SKM-1 treated with dmso at 0.1 percent for 144 hours (cell line): Measurements from ENCODE around the gene C1RL.

Experiments
- DNase-seq: peaks from one replicate; lab custom pipeline; 2025; ENCODE audit not compliant: unreplicated experiment; lab: John Stamatoyannopoulos, UW

Gene C1RL

DNA sequence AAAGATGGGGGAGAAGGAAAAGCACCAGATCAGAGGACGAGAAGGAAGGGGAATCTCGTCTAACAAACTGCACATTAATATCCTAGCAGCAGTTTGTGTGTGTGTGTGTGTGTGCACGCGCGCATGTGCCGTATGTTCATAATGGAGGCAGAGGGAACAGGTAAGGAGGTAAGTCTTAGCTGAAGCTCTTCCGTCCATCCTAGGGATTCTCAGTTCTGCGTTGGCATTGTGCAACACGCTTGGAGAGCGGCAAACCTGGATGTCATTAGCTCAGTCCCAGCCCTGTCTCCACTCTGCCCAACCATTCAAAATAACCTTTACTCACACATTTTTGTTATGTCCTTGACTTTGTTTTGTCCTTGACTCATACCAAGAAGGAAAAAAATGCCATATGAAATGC lies 15.1 kb downstream of the C1RL start:
- no peak for DNase-seq

DNA sequence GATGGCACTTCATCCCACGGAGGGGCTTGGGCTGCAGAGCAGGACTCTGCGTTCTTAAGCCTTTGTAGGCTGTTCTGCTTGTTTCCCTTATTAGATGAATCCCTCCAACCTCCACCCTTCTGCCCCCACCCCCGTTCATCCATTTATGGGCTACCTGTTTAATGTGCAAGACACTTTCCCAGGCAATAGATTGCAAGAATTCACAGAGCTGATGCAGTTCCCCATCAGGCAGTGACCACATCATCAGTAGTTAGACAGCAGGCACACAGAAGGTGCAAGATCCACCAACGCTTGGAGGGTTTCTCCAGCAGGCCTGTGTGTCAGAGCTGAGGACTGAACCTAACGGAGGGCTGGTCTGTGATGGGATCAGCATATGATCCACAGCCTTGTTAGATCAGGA lies 15.5 kb downstream of the C1RL start:
- DNase-seq: no peak

DNA sequence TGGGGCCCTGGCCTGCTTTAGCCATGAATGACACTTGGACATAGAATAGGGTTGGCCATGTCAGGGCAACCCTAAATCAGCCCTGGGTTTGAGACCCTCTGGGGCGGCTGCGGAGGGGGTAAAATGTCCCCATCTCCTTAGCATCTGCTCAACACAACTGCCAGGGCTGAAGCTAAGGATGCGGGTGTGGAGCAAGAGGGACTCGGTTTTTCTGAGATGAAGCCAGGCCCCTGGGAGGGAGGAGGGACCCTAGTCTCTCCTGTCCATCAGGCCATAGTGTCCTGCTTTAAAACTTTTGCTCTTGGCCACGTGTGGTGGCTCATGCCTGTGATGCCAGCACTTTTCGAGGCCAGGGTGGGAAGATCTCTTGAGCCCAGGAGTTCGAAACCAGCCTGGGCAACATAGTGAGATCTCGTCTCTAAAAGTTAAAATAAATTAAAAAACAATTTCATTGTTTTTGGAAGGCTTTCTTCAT lies 16.0 kb downstream of the C1RL start:
- no peak for DNase-seq

DNA sequence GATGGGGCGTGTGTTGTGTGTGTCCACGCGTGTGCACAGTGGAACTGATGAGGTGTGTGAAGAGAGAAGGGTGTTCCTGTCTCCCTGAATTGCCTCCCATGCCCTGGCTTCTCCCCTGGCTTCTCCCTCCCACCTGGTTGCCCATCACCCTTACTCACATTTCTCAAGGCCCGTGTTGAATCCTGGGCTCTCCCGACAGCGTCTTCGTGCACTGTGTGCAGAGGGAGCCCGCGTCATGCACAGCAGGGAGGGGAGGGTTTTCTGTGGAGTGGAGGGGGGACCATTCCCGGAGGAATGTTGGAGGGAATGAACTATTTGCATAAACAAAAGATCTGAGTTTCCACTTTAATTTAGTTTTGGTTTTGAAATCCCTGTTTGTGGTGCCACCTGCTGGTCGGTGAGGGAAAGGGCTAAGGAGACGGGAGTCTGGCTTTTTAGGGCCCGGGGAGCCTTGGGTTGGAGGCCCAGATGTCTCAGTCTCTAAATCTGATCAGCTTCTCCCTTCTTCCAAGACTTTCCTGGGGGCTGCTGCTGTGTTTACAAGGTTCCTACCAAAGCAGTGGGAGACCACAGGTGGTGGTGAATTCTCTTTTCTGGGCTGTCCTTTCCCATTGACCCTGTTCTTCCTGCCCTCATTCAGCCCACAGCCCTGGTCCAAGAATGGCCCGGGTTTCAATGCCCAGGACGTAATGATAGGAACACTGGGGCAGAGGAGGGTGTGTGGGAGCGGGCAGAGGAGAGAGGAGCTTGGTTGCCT lies 16.6 kb downstream of the C1RL start, which contains the start of gene C1R:
C1R (minus strand) TSS at position 217 of the 757 bp plus-strand sequence; CDS start at position 160, 57 bp downstream.
- DNase-seq: no peak

DNA sequence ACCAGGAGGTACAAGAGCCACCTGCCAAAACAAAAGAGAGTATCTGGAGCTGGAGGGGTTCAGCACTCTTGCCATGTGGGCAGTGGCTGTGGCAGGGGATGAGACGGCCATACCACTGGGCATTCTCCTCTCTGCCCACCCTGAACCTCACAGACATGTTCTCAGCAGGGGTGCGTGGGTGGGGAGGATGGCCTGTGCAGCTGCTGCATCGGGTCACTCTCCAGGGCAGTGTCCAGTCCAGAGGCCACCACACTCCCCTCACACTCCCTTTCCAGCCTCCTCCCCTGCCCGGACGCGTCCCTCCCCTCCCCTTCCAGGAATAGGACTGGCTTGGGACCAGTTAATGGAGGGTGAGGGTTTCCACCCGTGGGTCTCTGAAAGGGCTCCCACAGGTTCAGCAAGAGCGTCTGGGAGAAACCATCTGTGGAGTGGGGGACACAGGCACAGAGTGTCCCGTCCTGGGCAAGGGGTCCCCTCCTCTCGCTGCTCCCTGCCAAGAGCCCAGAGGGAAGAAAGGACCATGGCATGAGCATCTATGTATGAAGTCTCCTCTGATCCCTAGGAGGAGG lies 17.3 kb downstream of the C1RL start:
- no peak for DNase-seq

DNA sequence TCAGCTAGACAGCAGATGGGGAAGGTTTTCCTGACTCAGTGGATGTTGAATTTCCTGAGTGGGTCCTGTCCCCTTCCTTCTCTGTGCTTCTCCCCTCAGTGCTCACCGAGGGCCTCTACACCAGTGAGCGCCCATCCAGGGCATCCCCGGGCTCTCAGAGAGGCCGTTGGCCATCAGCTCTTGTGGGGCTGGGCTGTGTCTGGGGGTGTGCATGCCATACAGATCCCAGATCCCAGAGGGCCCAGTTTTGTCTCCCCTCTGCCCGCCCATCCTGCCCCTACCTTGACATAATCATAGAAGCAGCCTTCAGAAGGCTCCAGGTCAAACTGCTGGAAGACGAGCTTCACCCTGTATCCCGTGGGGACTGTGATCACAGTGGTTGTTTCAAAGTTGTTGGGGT lies 17.8 kb downstream of the C1RL start:
- no peak for DNase-seq

DNA sequence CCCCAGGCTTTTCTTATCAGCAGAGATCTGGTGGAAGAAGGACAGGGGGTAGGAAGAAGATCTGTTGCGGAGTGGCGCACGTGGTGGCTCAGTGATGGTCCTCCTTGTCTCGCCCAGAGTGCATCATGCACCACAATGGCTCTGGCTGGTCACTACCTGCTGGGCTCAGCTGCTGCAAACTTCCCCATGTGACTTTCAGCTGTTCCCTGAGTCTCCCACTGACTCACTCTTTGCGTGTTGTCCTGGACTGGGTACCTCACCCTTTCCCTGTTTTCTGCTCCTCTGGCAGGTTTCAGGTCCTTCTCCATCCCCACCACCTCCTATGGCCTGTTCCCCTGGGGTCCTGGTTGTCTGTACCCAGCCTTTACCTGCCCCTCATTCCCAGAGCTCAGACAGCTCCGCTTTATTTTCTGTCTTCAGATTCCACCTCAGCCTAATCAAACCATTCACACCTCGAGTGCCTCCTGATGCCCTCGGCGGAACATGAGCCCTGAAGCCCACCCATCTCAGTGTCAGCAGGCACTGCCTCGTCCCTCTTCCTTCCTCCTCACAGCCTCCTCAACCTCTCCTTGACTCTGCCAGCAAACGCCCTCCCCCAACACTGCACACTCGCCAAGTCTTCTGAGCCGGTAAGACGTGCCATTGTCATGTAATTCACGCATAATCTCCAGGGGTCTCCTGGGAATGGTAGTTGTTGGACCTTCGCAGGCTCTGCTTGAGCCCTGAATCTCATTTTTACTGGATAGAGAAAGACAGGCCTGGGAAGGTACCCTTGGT lies 18.6 kb downstream of the C1RL start:
- no peak for DNase-seq

DNA sequence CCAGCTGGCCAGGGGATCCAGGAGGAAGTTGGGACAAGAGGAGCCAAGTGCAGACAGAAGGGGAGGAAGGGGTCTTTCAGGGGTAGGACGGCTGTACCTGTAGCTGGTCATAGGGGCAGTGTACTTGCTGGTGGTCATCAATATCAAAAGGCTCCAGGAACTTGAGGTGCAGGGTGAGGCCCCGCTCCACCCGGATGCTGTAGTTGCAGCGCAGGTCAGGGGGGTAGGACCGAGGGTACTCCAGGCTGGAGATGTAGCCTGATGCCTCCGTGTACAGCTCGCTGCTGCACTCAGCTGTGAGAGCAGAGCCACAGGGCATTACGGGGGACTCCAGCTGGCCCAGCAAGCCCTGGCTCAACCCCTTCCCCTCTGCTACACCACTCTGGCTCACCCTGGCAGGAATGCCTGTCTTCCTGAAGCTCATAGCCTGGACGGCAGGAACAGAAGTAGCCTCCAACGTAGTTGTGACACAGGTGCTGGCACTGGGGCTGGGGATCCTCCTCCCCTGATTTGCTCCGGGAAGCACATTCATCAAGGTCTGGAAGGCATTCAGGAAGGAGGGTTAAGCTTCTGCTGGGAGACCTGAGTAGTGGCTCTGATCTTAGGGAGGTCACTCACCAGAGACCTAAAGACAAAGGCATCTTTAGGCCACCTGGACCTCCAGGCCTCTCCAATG lies 19.7 kb downstream of the C1RL start:
- DNase-seq: no peak

DNA sequence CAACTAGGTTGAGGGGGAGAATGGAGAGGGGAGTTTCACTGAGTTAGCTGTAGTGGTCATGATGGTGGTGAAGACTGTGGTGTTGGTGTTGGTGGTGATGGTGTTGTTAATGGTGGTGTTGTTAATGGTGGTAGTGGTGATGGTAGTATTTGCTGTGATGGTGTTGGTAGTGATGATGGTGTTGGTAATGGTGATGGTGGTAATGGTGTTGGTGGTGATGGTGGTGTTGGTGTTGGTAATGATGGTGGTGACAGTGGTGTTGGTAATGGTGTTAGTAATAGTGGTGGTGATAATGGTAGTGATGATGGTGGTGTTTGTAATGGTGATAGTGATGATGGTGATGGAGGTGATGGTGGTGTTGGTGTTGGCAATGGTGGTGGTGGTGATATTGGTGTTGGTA lies 25.9 kb downstream of the C1RL start:
- DNase-seq: no peak

DNA sequence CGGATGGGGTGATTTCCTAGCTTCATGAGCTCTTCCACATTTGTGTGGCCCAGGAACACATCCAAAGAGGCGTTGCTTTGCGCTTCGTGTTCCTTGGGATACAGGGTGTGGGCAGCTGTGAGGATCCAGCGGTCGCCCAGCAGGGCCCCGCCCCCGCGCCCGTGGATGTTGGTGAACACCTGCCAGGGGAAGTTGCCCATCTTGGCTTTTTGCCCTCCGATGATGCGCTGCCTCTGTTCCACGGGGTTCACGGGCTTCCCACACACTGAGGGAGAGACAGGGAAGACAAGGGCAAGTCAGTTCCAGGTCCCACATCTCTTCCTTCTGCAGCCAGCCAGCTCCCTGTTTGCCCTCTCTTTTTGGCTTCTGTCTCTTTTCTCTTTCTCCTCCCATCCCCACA lies 28.0 kb downstream of the C1RL start:
- no peak for DNase-seq

DNA sequence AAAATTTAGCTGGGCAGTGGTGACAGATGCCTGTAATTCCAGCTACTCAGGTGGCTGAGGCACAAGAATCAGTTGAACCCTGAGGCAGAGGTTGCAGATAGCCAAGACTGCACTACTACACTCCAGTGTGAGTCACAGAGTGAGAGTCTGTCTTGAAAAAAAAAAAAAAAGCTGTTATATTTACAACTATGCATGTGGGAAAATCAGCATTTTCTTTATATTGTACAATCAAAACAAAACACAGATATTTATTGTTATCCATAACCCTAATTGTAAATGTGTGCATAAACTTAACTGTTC lies 29.2 kb downstream of the C1RL start:
- DNase-seq: no peak

DNA sequence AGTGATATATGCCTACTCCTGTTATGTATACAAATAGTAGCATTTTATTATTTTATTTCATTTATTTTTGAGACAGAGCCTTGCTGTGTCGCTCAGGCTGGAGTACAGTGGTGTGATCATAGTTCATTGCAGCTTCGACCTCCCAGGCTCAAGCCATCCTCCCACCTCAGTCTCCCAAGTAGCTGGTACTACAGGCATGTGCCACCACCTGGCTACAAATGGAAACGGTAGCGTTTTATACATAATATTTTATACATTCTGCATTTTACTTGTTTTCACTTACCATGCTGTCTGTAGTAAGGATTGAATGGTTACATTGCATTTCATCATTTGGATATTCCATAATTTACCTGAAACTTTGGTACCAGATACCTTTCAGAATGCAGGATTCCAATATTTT lies 30.9 kb downstream of the C1RL start:
- DNase-seq: no peak

DNA sequence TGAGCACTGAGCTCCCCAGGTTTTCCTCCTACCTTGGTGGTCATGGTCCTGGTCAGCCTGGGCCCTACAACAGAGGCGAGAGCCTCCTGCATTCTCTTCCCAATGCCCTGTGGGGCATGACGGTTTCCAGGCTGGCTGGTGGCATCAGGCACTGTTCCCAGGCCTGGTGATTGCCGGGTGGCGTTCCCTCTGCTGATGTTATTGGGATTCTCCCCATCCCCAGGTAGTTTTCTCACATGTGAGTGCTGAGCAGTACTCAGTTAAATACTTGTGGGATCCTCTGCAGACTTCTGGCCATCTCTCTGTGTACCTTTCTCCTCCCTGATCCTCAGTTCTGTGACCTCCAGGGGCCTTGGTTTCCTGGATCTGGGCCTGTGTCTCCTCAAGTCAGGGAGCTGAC lies 32.5 kb downstream of the C1RL start:
- no peak for DNase-seq

DNA sequence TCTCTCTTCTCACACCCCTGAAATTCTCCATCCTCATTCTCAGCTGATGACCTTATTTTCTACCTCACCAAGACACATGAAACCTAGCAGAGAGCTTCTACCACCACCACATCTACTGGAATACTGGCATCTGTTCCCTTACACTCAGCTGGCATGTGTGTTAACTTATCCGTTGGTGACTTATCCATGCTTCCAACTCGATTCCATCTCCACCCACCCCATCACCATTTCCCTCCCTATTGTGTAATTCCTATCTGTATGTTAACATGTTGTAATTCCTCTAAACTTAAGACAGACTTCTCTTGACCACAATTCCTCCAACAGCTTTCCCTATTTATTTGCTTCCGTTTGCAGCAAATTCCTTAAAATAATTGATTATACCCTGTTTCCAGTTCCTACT lies 33.1 kb downstream of the C1RL start:
- no peak for DNase-seq

DNA sequence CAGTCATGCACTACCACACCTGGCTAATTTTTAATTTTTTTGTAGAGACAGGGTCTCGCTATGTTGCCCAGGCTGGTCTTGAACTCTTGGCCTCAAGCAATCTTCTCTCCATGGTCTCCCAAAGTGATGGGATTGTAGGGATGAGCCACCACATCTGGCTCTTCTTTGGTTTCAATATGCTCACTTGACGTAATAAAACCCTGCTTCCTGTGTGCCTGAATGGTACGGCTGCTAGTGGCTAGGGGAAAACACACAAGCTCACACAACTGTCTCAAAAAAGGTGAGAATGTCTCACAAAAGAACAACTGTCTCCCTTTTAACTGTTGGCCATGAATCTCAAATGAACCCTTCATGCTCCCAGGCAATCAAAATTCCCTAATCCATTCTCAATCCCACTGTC lies 33.5 kb downstream of the C1RL start:
- DNase-seq: no peak

DNA sequence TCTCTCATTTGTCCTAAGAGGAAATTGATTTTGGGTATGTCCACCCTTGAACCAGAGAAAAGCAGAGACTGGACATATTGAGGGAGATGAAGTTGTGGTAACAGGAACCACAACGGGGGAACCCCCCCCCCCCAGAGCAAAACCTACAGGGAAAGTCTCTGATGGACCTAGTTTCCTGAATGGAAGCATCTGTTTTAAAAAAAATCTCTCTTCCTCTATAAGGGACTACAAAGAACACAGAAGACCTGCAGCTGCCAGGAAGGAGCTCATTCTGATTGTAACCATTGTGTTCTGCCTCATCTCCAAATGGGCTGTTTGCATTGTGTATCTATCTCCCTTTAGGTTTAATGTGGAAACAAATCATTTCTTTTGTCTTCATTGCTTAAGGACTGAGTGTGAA lies 35.1 kb downstream of the C1RL start:
- DNase-seq: no peak

DNA sequence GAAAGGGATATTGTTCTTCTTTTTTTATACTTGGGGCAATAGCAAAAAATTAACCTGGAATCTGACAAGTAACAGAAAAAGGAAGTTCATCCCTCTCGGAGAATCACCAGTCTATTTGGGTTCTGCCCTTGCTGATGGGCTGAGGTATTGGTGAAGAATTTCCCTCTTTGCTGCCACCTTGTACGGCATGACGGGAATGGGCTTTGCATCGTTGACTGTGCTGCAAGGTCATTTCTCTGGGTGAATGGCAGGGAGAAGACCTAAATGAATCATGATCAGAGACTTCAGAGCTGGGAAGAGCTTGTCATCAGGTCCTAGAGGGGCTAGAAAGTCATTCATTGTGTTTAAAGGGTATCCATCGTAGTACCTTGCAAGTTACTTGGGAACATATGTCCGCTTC lies 36.5 kb downstream of the C1RL start:
- no peak for DNase-seq

DNA sequence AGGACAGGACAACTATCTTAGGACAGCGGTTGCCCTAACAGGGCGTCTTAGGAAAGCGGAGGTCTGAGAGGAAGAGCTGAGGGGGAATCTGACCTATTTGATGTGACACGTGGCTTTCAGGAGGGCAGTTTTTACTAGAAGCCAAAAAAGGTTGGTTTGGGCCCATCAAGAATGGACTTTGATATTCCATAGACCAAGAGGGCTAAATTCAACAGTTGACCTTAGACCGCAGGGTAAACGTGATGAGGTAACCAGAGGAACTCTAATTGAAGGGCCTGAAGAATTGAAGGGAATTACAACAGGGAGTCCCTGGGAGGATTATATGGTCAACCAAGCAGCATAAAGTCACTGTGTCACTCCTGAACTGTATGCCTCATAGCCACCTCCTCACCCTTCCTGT lies 37.0 kb downstream of the C1RL start:
- DNase-seq: no peak

DNA sequence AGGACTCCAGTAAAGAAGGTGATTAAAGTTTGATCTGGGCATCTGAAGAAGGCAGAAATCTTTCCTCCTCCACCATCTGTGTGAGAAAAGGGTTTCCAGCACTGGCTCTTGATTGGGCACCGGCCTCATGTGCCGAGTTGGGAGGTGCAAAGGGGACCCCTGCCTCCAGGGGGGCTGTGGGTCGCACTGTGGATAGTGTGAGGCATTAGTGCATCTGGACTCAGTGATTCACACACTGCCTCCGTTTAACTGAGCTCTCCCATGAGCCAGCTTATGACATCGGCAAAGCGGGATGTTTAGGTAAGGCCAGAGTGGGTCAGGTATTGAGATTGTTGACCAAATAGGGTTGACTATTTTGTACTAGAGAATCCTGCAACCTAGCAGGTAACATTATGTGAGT lies 39.6 kb downstream of the C1RL start:
- DNase-seq: no peak

DNA sequence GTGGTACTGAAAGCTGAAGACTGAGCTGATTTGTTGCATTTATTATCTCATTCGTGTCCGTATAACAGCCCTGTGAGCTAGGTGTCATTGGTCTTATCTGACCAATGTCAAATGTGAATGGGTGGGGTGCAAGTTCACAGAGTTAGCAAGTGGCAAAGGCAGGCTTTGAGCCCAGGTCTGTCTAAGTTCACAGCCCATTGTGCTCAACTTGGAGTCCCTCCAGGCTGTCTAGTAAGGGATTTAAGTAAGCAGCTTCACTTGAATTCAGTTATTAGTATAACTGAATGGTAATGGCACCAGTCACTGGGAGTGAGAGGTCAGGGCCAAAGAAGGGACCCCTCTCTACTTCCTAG lies 40.0 kb downstream of the C1RL start:
- DNase-seq: no peak

DNA sequence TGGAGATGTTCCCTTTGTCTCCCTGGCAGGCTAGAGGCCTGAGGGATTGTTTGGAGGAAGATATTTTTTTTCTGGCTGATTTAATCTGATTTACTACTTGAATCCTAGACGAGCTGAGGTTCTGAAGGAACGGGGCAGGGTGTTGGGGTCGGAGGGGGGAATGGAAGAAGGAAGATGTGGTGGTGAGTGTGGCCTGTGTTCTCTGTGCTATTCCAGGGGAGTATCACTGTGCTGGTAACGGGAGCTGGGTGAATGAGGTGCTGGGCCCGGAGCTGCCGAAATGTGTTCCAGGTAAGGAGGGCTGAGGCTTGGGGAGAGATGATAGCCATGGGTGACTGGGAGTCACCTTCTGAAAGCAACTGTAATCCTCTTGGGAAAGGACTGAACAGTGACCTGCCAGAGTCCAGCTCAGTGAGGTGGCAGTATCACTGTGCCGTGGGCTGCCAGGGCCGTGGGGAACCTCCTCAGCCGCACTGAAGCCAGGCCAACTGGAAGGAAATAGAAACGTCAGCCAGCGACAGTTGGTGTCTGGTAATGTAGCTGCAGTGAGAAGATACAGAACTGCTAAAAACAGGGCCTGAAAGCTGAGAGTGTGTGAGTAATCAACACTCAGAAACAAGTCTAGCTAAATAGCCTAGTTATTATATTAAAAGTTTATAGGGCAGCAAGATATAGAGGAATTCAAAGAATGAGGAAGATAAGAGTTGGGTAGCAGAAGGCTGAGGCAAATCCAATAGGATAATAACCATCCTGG lies 40.6 kb downstream of the C1RL start:
- no peak for DNase-seq
